ENCODE measurements around the gene ZNF266.

ZNF266 gene

DNA sequence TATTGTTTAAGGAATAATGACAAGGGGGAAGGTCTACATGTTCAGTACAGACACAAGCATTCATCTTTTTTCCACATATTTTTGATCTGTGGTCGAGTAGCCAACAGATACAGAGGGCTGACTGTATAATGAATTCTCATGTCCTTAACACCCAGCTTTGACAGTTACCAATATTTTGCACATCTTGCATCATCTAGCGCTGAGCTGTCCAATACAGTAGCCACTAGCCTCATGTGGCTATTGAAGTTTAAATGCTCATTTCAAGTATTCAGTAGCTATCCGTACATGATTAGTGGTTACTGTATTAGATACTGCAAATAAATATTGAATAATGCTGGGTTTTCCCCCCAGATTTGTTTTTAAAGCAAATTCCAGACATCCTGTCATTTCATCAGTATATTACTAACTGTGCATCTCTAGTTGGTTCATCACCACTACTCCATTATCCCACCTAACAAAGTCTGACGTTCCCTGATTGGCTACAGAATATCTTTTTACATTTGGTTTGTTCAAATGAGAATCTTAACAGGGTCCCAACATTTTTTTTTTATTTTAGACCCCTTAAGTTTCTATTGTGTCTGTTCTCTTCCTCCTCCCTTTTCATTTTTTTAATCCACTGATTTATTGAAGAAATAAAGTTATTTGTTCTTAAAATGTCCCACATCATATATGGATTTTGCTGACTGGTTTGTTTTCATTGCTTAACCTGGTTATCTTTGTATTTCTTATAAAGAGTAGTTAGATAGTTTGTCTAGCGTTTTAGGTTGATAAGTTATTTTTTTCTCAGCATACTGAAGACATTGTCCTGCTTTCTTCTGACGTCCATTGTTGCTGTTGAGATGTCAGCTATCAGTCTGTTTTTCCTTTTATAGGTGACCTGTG lies 64.4 kb downstream of the ZNF266 start:
- Histone ChIP-seq H3K36me3 (ENCODE audit: insufficient read depth, low read length) (no peaks in the 10 kb centered on the region), H3K4me3 (no peak overlapping the region), H3K27ac (no peak overlapping the region), H3K9ac (ENCODE audit: insufficient read length) (no peak overlapping the region), H3K9me3 (ENCODE audit: low read depth, low read length) (0 out of 2 replicates have a peak, but pooled peaks cover 2% of the 10 kb centered on the region)
- DNase-seq (ENCODE audit: low read depth, low spot score): no peak
- TF ChIP-seq EZH2 (IDR thresholded peaks at IDR 0.05) (no peak), FOXP2 (optimal IDR thresholded peaks at IDR 0.05; ENCODE audit: control extremely low read depth, extremely low read length, insufficient read depth) (no peak), POLR2AphosphoS5 (IDR thresholded peaks at IDR 0.05; ENCODE audit: borderline replicate concordance, low read depth, low read length) (no peak)

DNA sequence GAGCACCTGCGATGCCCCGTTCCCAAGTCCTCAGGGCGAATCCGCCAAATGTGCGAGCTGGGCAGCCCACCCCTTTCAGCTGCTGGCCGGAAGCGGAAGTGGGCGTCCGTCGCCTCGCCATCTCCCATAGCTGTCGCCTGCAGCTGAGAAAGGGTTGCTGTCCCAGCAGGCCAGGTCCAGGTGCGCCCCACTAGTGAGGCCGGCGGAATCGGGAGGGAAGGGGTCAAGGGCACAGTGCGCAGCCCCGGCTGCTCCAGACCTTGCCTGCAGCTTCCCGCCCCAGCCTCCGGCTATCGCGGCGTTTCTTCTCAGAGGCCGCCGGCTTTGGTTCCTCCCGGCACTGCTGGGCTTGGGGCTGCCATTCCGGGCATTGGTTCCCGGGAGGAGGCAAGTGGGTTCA lies 72.5 kb downstream of the ZNF266 start, which contains the start of gene ZNF177:
Gene ZNF177, plus strand, starts transcription at position 109 of the 400 bp plus-strand sequence. CDS start 15,299 bp downstream, outside the sequence.
- Histone ChIP-seq H3K4me3 (no peak within 1 kb of the TSS), H3K9ac (ENCODE audit: insufficient read length) (no peak within 1 kb of the TSS), H3K36me3 (ENCODE audit: insufficient read depth, low read length) (no peaks in the 10 kb centered on the region), H3K9me3 (ENCODE audit: low read depth, low read length) (no peaks in the 10 kb centered on the region), H3K27ac (no peak within 1 kb of the TSS)
- no peak for DNase-seq (ENCODE audit: low read depth, low spot score)
- TF ChIP-seq EZH2 (IDR thresholded peaks at IDR 0.05) (no peak), POLR2AphosphoS5 (IDR thresholded peaks at IDR 0.05; ENCODE audit: borderline replicate concordance, low read depth, low read length) (no peak), FOXP2 (optimal IDR thresholded peaks at IDR 0.05; ENCODE audit: control extremely low read depth, extremely low read length, insufficient read depth) (no peak)

Data from SK-N-MC (cell line).